ENCODE measurements around the gene TNKS2. TPM values are rescaled to one million over a fixed set of nuclear protein-coding genes. Genes with fewer than 3 reads are reported as not detected.

Gene TNKS2
- total RNA-seq, 1 donor from 2014 or later = 53.4 TPM

GRCh38 chr10:91762878-91763277 is 35.3 kb upstream of the TNKS2 start:
- Histone ChIP-seq H3K9ac (no peak overlapping the region), H3K79me2 (ENCODE audit: low read depth) (no peaks in the 10 kb centered on the region), H3K4me2 (no peak overlapping the region), H3K4me3 (no peak overlapping the region), H3F3A (ENCODE audit: low read depth) (no peaks in the 10 kb centered on the region), H4K20me1 (ENCODE audit: low read depth) (no peaks in the 10 kb centered on the region), H3K4me1 (no peaks in the 10 kb centered on the region), H3K27me3 (no peaks in the 10 kb centered on the region), H3K9me3 (ENCODE audit: low read depth) (no peaks in the 10 kb centered on the region), H3K36me3 (no peaks in the 10 kb centered on the region), H2AFZ (replicated peaks) (no peak overlapping the region), H3K27ac (no peak overlapping the region)
- Mint-ChIP-seq H3K4me1 (no peaks in the 10 kb centered on the region), H3K27ac (no peak overlapping the region), H3K27me3 (ENCODE audit: insufficient read depth, low read depth) (no peaks in the 10 kb centered on the region), H3K36me3 (no peaks in the 10 kb centered on the region), H3K4me3 (no peak overlapping the region), H3K9me3 (peaks cover 8% of the 10 kb centered on the region)
- DNase-seq (ENCODE audit: low spot score) = no peak
- no peak for TF ChIP-seq CTCF (IDR thresholded peaks at IDR 0.05)
- TF ChIP-seq EZH2 (IDR thresholded peaks at IDR 0.05) = no peak
- no peak for TF ChIP-seq EZH2phosphoT487 (IDR thresholded peaks at IDR 0.05)

GRCh38 chr10:91766676-91767075 is 31.6 kb upstream of the TNKS2 start:
- Histone ChIP-seq H3K36me3 (no peaks in the 10 kb centered on the region), H3K9me3 (ENCODE audit: low read depth) (no peaks in the 10 kb centered on the region), H3K4me1 (no peaks in the 10 kb centered on the region), H3K27ac (no peak overlapping the region), H3K4me3 (no peak overlapping the region), H3K79me2 (ENCODE audit: low read depth) (no peaks in the 10 kb centered on the region), H3F3A (ENCODE audit: low read depth) (peaks cover under 1% of the 10 kb centered on the region), H4K20me1 (ENCODE audit: low read depth) (no peaks in the 10 kb centered on the region), H3K27me3 (no peaks in the 10 kb centered on the region), H3K9ac (no peak overlapping the region), H3K4me2 (no peak overlapping the region), H2AFZ (replicated peaks) (no peak overlapping the region)
- Mint-ChIP-seq H3K27me3 (ENCODE audit: insufficient read depth, low read depth) (no peaks in the 10 kb centered on the region), H3K9me3 (peaks cover 8% of the 10 kb centered on the region), H3K36me3 (no peaks in the 10 kb centered on the region), H3K4me3 (no peak overlapping the region), H3K27ac (no peak overlapping the region), H3K4me1 (no peaks in the 10 kb centered on the region)
- TF ChIP-seq CTCF (IDR thresholded peaks at IDR 0.05) (no peak), EZH2 (IDR thresholded peaks at IDR 0.05) (no peak), EZH2phosphoT487 (IDR thresholded peaks at IDR 0.05) (no peak)
- DNase-seq (ENCODE audit: low spot score) = no peak

- no peak overlapping the region for H3K4me3 Mint-ChIP-seq
Measured at GRCh38 chr10:91768123-91768522, 30.1 kb upstream of the TNKS2 start.

More at GRCh38 chr10:91768123-91768522, 30.1 kb upstream of the TNKS2 start:
- Histone ChIP-seq H2AFZ (replicated peaks) (no peak overlapping the region), H3K27me3 (no peaks in the 10 kb centered on the region), H3F3A (ENCODE audit: low read depth) (peaks cover 5% of the 10 kb centered on the region), H3K27ac (no peak overlapping the region), H3K79me2 (ENCODE audit: low read depth) (no peaks in the 10 kb centered on the region), H3K4me2 (no peak overlapping the region), H3K36me3 (no peaks in the 10 kb centered on the region), H4K20me1 (ENCODE audit: low read depth) (no peaks in the 10 kb centered on the region), H3K4me1 (no peaks in the 10 kb centered on the region), H3K4me3 (no peak overlapping the region), H3K9me3 (ENCODE audit: low read depth) (no peaks in the 10 kb centered on the region), H3K9ac (no peak overlapping the region)
- no peak for TF ChIP-seq CTCF (IDR thresholded peaks at IDR 0.05)
- TF ChIP-seq EZH2phosphoT487 (IDR thresholded peaks at IDR 0.05) = no peak
- TF ChIP-seq EZH2 (IDR thresholded peaks at IDR 0.05) = no peak
- H3K9me3 Mint-ChIP-seq = no peaks in the 10 kb centered on the region
- H3K27ac Mint-ChIP-seq = no peak overlapping the region
- no peak for DNase-seq (ENCODE audit: low spot score)
- H3K27me3 Mint-ChIP-seq (ENCODE audit: insufficient read depth, low read depth) = no peaks in the 10 kb centered on the region
- H3K36me3 Mint-ChIP-seq = no peaks in the 10 kb centered on the region
- H3K4me1 Mint-ChIP-seq = no peaks in the 10 kb centered on the region

Data from neural progenitor cell (in vitro differentiated cells).